B cell (primary cell): Measurements from ENCODE around the gene HHATL. TPM values are rescaled to one million over a fixed set of nuclear protein-coding genes. Genes with fewer than 3 reads are reported as not detected.

ENCODE experiments used
- ATAC-seq: fragments of 200-7000 bp; cut with Tn5 transposase; one replicate; pipeline ENCODE4 v1.10.0; 2021; ENCODE audit warnings: low read depth, mild to moderate bottlenecking, moderate number of reproducible peaks, moderate library complexity
- CTCF ChIA-PET: fragments of 350-600 bp; sonication (Branson Sonifier 250); formaldehyde crosslinking; loops from one replicate; lab custom pipeline; 2021; ENCODE audit warnings: antibody characterized with exemption, inconsistent platforms; lab: Charles Lee
- POLR2A ChIA-PET: fragments of 350-600 bp; sonication (Branson Sonifier 250); formaldehyde crosslinking; loops from one replicate; lab custom pipeline; 2021; ENCODE audit warnings: antibody characterized with exemption; lab: Charles Lee
- DNase-seq: peaks from one replicate; pipeline ENCODE4 v3.0.0; 2013
- H2AFZ ChIP-seq: 2 replicates; pipeline ENCODE4 v1.6.1; 2012; ENCODE audit warnings: mild to moderate bottlenecking, low read depth, low read length; ENCODE audit not compliant: insufficient read depth, poor library complexity, severe bottlenecking
- H3K27ac ChIP-seq, 2 donors: 1 replicate in 1 of 2; 2 replicates in 1 of 2; pipeline ENCODE4 v1.5.1; 2012 to 2013; ENCODE audit warnings: low read length in 2 of 2, mild to moderate bottlenecking in 2 of 2, moderate library complexity in 1 of 2
- H3K27me3 ChIP-seq, 4 experiments: fragments of 200-600 bp in 1 of 4; sonication (generic) in 1 of 4; replicated peaks in 1 of 4; 1 replicate in 2 of 4; 2 replicates in 2 of 4; pipeline versions ENCODE4 v1.6.1 to v1.7.0; 2013 to 2016; ENCODE audit warnings: low read length in 3 of 4, mild to moderate bottlenecking in 2 of 4, mixed read lengths in 1 of 4, moderate library complexity in 1 of 4; ENCODE audit not compliant: insufficient read depth in 4 of 4, control insufficient read depth in 3 of 4; ENCODE audit errors: control extremely low read depth in 1 of 4
- H3K36me3 ChIP-seq, 2 experiments: replicated peaks in 1 of 2; 1 replicate in 1 of 2; 2 replicates in 1 of 2; pipeline versions ENCODE4 v1.6.1 to v1.7.1; 2013; ENCODE audit warnings: low read length in 1 of 2; ENCODE audit not compliant: insufficient read depth in 2 of 2, control insufficient read depth in 1 of 2; ENCODE audit errors: control extremely low read depth in 1 of 2, extremely low read depth in 1 of 2
- H3K4me1 ChIP-seq, 2 donors: fragments of 200-600 bp in 1 of 2; sonication (generic) in 1 of 2; 1 replicate in 1 of 2; 2 replicates in 1 of 2; pipeline versions ENCODE4 v1.5.1 to v1.6.1; 2013 to 2017; ENCODE audit warnings: low read length in 2 of 2; ENCODE audit not compliant: control insufficient read depth in 2 of 2, insufficient read depth in 2 of 2
- H3K4me2 ChIP-seq: replicated peaks from 2 replicates; pipeline ENCODE3; 2012; ENCODE audit warnings: mild to moderate bottlenecking, low read depth, low read length; ENCODE audit not compliant: poor library complexity, severe bottlenecking
- H3K4me3 ChIP-seq, 5 experiments: fragments of 200-600 bp in 1 of 5; sonication (generic) in 1 of 5; 1 replicate in 3 of 5; 2 replicates in 2 of 5; pipeline versions ENCODE4 v1.5.1 to v1.7.0; 2011 to 2016; ENCODE audit warnings: low read length in 4 of 5, mild to moderate bottlenecking in 4 of 5, low read depth in 2 of 5, control low read depth in 1 of 5, moderate library complexity in 1 of 5; ENCODE audit not compliant: insufficient read depth in 1 of 5; ENCODE audit errors: control extremely low read depth in 1 of 5, extremely low read depth in 1 of 5
- H3K79me2 ChIP-seq: fragments of 200-600 bp; sonication (generic); one replicate; pipeline ENCODE4 v1.6.0; 2016; ENCODE audit warnings: low read length; ENCODE audit not compliant: control insufficient read depth, insufficient read depth
- H3K9ac ChIP-seq: fragments of 200-600 bp; sonication (generic); 2 replicates; pipeline ENCODE4 v1.6.1; 2017; ENCODE audit warnings: mild to moderate bottlenecking, low read length, moderate library complexity
- H3K9me3 ChIP-seq, 3 donors: one replicate each; pipeline versions ENCODE4 v1.6.1 to v1.7.1; 2013; ENCODE audit warnings: low read length in 2 of 3; ENCODE audit not compliant: control insufficient read depth in 2 of 3, insufficient read depth in 1 of 3; ENCODE audit errors: control extremely low read depth in 1 of 3
- H4K20me1 ChIP-seq: 2 replicates; pipeline ENCODE4 v1.6.0; 2012; ENCODE audit warnings: mild to moderate bottlenecking, low read length; ENCODE audit not compliant: insufficient read depth, control insufficient read depth, poor library complexity, severe bottlenecking
- H3K27ac Mint-ChIP-seq: one replicate; pipeline ENCODE4 v1.8.0; 2021; ENCODE audit warnings: mixed read lengths
- H3K27me3 Mint-ChIP-seq: one replicate; pipeline ENCODE4 v1.8.0; 2021; ENCODE audit warnings: mixed read lengths
- H3K4me1 Mint-ChIP-seq: one replicate; pipeline ENCODE4 v1.8.0; 2021; ENCODE audit warnings: mixed read lengths
- H3K4me3 Mint-ChIP-seq: one replicate; pipeline ENCODE4 v1.8.0; 2021; ENCODE audit warnings: mixed read lengths
- H3K9me3 Mint-ChIP-seq: one replicate; pipeline ENCODE4 v1.8.0; 2022; ENCODE audit warnings: mixed read lengths; ENCODE audit not compliant: insufficient read depth
- CTCF ChIP-seq: fragments of 200-600 bp; IDR thresholded peaks from one replicate; pipeline ENCODE4 v1.8.0; 2022; ENCODE audit warnings: antibody characterized with exemption, mild to moderate bottlenecking
- EZH2 ChIP-seq: IDR thresholded peaks from 2 replicates; pipeline ENCODE4 v1.6.1; 2012; ENCODE audit warnings: borderline replicate concordance, low read depth, mild to moderate bottlenecking, moderate library complexity, low read length; ENCODE audit not compliant: insufficient read depth, poor library complexity, severe bottlenecking
- WGBS: methylation state at CpG from one replicate; pipeline ENCODE4 v1.1.5; 2013; ENCODE audit warnings: missing lambda C conversion rate; ENCODE audit not compliant: insufficient coverage; 5-methylcytosine and 5-hydroxymethylcytosine counted together
- intact Hi-C: fragments of 100-400 bp; cut with micrococcal nuclease; formaldehyde crosslinking; loops from one replicate; pipeline ENCODE4 v1.10.0; 2022
- polyA plus RNA-seq: library from polyadenylated mRNA; depleted of rRNA; stranded (reverse); fragments of >200 nt; gene quantifications from 2 replicates; pipeline ENCODE4 v1.2.3, GENCODE V29; 2012
- total RNA-seq, 2 donors: library from RNA; stranded (reverse); fragments of 120-200 nt in 1 of 2; gene quantifications; 1 replicate in 1 of 2; 2 replicates in 1 of 2; pipeline versions ENCODE4 v1.2.3 to v1.2.4, GENCODE V29; 2013 to 2022

Gene HHATL
- total and polyA plus RNA-seq, 2 donors (not counting 1 experiment from before 2014, with no cell fraction given), result not detected

- ATAC-seq, result no peak
These were observed 11.6 kb downstream of the HHATL start for GRCh38 chr3:42690766-42691680.

More at GRCh38 chr3:42690766-42691680, 11.6 kb downstream of the HHATL start:
- Histone ChIP-seq H3K9me3 (no peaks in the 10 kb centered on the region), H2AFZ (no peak overlapping the region), H3K9ac (no peak overlapping the region), H3K36me3 (no peaks in the 10 kb centered on the region), H4K20me1 (no peaks in the 10 kb centered on the region), H3K79me2 (no peaks in the 10 kb centered on the region), H3K27me3 (peaks cover 0 to 11% (median 0%) of the 10 kb centered on the region in 4 experiments), H3K27ac (no peak overlapping the region), H3K4me3 (no peak overlapping the region), H3K4me2 (no peak overlapping the region), H3K4me1 (no peaks in the 10 kb centered on the region)
- H3K27me3 Mint-ChIP-seq, result peaks cover 11% of the 10 kb centered on the region
- intact Hi-C loops, result no loop called here
- H3K9me3 Mint-ChIP-seq, result no peaks in the 10 kb centered on the region
- no peak overlapping the region for H3K4me3 Mint-ChIP-seq
- no peaks in the 10 kb centered on the region for H3K4me1 Mint-ChIP-seq
- TF ChIP-seq EZH2, result no peak
- no peak for TF ChIP-seq CTCF
- WGBS, result 66% methylated on average over 9 of the region's 10 CpGs
- H3K27ac Mint-ChIP-seq, result no peak overlapping the region
- ChIA-PET CTCF (no interaction called here), POLR2A (no interaction called here)
- no peak for DNase-seq
